ES-I3 (cell line): ENCODE results near the gene BSCL2.
A peak's percentile ranks its signal among the peaks of the same experiment; 100 is the strongest.
"Not testable (repeated sequence)": the region's sequence is repeated elsewhere in the genome, so short reads cannot be mapped to it uniquely, and the experiment has no call there.

ENCODE experiments used
- H3K36me3 ChIP-seq: 2 replicates; pipeline ENCODE4 v1.6.1; 2013; ENCODE audit warnings: mild to moderate bottlenecking, low read length, control low read depth, moderate library complexity; ENCODE audit not compliant: insufficient read depth
- H3K4me1 ChIP-seq: 2 replicates; pipeline ENCODE4 v1.6.1; 2013; ENCODE audit warnings: mild to moderate bottlenecking, control low read depth, low read length; ENCODE audit not compliant: insufficient read depth
- H3K9ac ChIP-seq: 2 replicates; pipeline ENCODE4 v1.6.1; 2013; ENCODE audit warnings: low read depth, mild to moderate bottlenecking, low read length, moderate library complexity
- H3K9me3 ChIP-seq: 2 replicates; pipeline ENCODE4 v1.6.1; 2013; ENCODE audit warnings: mild to moderate bottlenecking, low read length, moderate library complexity; ENCODE audit not compliant: control insufficient read depth, insufficient read depth

BSCL2 gene

DNA sequence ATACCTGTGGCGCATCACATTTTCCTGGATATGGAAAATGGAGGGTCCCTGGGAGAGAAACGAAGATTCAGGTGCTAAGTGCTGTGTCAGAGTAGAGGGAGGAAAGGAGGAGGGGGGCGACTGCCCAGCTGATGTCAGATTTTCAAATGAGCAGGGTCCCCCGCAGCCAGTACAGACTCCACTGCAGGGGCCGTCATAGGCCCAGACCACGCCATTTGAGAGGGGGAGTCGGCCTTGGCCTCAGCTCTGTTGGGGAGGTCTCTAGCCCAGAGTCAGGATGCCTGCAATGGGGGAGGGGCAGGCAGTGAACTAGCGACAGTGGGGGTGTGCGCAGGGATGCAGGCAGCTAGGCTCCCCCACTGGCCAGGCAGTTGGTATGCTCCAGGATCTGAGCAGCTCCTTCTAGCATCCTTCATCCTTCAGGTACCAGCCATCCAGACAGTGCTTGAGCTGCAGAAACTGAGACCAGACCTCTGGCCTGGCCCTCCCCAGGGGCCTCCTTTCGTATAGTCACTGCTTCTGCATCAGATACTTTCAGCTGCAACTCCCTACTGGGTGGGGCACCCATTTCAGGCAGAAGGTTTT, at the start of gene BSCL2, which contains the start of gene GNG3:
TSS of gene BSCL2 (minus strand) at position 148 of the 585 bp plus-strand sequence. CDS start 229 bp downstream, outside the sequence.
TSS of gene GNG3 (plus strand) at position 400 of the 585 bp plus-strand sequence. CDS start 620 bp downstream, outside the sequence.
- Histone ChIP-seq H3K4me1 (no peaks in the 10 kb centered on the region), H3K9ac (peak within 1 kb of the TSS; percentile 70), H3K9me3 (no peaks in the 10 kb centered on the region), H3K36me3 (no peaks in the 10 kb centered on the region)

DNA sequence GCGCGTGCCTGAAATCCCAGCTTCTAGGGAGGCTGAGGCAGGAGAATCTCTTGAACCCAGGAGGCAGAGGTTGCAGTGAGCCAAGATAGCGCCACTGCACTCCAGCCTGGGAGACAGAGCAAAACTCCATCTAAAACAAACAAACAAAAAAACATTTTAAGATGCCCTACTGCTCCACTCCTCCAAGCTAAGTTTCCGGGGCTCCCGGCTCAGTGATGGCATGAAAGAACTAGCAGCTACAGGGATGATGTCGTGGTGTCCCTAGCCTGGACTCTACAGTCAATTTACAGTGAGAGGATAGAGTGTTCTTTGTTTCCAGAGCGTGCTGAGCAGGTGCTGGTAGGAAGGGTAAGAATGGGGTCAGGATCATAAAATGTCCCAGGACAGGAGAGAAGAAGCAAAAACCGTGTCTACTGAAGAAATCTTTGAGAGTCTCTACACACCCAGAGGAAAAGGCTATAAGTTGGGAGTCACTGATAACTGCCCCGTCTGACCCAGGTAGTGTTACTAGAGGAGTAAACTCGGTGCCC, 47.9 kb upstream of the BSCL2 start:
- no peaks in the 10 kb centered on the region for H3K9me3 ChIP-seq

DNA sequence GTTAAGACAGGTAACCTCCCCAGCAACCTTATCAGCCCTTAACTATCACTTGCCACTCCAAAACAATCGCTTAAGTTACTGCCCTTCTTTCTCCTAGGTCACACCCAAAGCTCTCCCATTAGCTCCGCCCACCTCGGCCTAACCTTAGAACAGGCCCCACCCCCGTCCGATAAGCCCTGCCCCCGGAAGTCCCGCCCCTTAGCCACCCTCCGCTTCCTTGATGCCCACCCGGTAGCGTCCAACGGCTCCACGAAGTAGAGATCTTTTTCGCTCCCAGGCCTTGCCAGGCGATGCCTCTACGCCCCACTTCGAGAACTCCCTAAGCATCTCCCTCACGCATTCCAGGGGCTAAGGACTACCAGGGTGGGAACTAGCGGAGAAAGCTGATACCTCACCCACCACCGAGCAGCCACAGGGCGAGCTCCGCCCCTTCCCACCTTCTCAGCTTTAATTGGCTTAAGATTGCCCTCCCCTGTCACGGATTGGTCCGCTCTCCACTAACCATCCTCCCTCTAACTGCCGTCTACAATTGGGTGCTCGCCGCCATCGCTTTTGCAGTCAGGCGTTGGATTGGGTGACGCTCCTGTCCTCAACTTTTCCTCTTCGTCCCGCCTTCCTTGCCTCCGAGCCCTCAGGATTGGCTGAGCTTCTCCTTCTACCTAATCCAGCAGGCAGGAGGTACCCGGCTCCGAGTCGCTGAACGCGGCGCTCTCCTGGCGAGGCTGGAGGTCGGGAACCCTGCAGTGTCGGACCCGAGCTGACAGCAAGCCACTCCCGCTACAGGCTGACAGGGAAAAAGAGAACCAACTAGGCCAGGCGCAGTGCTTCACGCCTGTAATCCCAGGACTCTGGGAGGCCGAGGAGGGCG, 46.7 kb upstream of the BSCL2 start, which contains the start of gene ZBTB3:
TSS of gene ZBTB3 (minus strand) at position 425 of the 868 bp plus-strand sequence. CDS start 496 bp downstream, outside the sequence.
- Histone ChIP-seq H3K9me3 (no peaks in the 10 kb centered on the region), H3K4me1 (peaks cover under 1% of the 10 kb centered on the region), H3K36me3 (peaks cover 15% of the 10 kb centered on the region), H3K9ac (peak within 1 kb of the TSS; percentile 74)

More for the DNA sequence above, 47.9 kb upstream of the BSCL2 start:
- Histone ChIP-seq H3K9ac (no peak overlapping the region), H3K36me3 (peaks cover 10% of the 10 kb centered on the region), H3K4me1 (peaks cover 3% of the 10 kb centered on the region)

DNA sequence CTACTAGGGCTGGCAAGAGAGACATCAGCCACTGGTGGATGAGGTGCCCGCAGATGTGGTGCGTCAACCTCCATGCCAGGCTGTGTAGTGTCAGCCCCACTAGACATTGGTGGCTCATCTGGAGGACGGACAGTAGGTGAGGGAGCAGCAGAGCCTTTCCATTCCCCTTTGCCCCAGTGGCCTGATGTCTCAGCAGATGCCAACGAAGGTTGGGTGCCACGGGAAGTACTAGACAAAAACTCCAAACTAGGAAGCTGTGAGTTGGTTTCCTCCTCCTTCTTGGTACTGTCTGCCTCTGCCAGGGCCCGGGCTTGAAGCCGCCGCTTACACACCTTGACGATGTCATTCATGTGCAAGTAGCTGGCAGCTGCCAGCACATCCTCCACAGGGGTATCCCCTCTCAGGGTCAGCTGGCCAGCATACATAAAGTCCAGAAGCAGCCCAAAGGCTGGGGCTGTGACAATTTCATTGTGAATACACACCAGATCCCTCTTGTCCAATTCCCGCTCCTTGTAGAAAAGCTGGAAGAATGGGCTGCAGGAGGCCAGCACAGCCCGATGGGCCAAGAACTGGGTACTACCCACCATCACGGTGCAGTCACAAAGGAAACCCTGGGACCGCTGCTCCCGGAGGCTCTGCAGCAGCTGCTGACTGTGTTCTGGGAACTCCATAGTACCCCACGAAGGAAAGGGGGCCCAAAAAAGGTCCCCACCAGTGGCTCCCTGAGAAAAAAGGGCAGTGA, 45.9 kb upstream of the BSCL2 start:
- Histone ChIP-seq H3K36me3 (peaks cover 16% of the 10 kb centered on the region), H3K4me1 (no peaks in the 10 kb centered on the region; the same call in none of the 2 replicates), H3K9me3 (no peaks in the 10 kb centered on the region), H3K9ac (peak overlapping the region; percentile 74; the same call in 1 of the 2 replicates)

DNA sequence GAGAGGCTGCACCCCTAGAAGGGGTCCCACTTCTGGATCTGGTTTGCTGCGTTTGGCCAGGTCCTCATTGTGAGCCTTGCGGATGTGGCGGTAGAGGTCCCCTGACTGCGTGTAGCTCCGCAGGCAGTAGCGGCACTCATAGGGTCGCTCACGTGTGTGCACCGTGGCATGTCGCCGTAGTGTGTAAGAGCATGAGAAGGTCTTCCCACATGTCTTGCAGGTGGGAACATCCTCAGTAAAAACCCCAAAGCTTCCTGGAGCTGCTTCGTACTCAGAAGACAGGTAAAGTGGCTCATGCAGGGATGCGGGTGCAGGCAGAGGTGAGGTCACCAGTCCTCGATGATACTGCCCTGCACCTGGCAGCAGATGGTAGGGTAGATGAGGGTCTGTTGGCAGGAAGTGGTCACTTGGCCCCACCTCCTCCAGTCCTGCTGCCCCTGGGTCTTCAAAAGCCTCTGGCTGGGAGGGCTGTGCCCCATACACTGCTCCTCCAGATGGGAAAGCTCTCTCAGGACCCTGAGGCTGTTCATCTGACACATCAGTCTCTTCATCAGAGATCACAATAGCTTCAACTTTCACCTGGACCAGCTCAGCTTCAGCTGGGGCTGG, 45.1 kb upstream of the BSCL2 start:
- no peaks in the 10 kb centered on the region; the same call in none of the 2 replicates for H3K4me1 ChIP-seq

DNA sequence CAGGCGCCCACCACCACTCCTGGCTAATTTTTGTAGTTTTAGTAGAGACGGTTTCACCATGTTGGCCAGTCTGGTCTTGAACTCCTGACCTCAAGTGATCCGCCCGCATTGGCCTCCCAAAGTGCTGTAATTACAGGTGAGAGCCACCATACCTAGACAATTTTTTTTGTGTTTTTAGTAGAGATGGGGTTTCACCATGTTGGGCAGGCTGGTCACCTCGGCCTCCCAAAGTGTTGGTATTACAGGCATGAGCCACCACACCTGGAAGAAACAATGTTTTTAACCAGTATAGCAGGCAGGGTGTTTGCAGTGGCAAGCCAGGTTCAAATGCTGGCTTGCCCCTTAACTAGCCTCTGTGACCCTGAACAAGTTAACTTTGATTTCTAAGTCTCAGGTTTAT, 42.7 kb upstream of the BSCL2 start:
- not testable (repeated sequence) for H3K4me1 ChIP-seq, H3K9me3 ChIP-seq, H3K9ac ChIP-seq
- H3K36me3 ChIP-seq, result peaks cover 16% of the 10 kb centered on the region

More for the DNA sequence above, 45.1 kb upstream of the BSCL2 start:
- peaks cover 16% of the 10 kb centered on the region for H3K36me3 ChIP-seq
- H3K9ac ChIP-seq, result no peak overlapping the region
- no peaks in the 10 kb centered on the region for H3K9me3 ChIP-seq

DNA sequence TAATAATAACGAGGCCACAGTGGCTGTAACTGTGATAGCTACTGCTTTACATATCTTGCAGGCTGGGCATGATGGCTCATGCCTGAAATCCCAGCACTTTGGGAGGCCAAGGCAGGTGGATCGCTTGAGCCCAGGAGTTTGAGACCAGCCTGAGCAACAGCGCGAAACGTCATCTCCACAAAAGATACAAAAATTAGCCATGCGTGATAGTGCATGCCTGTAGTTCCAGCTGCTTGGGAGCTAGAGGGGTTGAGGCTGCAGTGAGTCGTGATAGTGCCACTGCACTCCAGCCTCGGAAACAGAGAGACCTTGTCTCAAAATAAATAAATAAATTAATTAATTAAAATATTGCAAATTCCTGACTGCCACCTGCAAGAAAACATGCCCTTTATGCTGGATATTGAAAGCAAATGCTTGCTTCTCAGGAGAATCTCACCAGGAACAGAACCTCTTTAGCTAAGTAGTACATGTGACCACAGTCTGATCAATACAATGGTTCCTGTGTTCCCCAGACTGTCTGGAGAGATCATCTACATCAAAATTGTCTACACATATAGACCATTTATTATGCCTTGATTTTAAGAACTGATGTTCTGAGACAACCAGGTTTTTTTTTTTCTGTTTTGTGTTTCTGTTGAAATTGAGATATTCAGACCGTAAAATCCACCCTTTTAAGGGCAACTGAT, 40.4 kb upstream of the BSCL2 start:
- Histone ChIP-seq H3K4me1 (no peaks in the 10 kb centered on the region), H3K9me3 (no peaks in the 10 kb centered on the region), H3K36me3 (peaks cover 10% of the 10 kb centered on the region), H3K9ac (no peak overlapping the region; the same call in 1 of the 2 replicates)

DNA sequence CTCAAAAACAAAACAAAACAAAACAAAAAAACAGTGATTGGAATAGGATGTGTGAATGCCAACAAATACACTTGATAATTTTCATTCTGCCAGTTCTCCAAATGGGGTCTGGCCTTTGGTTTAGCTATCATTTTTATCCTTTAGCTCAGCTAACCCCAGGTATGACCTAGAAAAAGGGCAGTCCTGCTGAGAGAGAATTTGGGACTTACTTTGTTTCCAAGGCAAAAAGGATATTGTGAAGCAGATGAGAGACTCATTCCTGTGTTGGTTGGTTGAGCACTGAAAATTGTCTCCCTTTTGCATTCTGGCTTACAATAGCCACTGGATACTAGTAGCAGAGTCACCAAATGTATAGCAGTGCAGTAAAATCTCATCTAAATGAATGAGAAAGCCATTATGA, 30.0 kb upstream of the BSCL2 start:
- H3K4me1 ChIP-seq, result no peaks in the 10 kb centered on the region
- H3K36me3 ChIP-seq, result peaks cover 10% of the 10 kb centered on the region
- no peak overlapping the region for H3K9ac ChIP-seq
- H3K9me3 ChIP-seq, result no peaks in the 10 kb centered on the region

DNA sequence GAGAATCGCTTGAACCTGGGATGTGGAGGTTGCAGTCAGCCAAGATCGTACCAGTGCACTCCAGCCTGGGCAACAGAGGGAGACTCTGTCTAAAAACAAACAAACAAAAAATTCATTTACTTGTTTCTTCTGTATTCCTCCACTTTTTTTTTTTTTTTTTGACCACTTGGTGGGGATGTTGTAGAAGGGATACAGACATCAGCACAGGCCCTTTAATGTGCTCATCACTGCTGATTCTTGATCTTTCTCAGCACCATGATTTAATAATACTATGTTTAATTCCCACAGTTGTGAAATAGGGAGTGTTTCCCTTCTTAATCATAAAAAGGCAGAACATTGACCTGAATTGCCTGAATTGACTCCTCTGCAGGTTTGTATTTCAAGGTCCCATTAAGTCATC, 25.6 kb upstream of the BSCL2 start:
- H3K4me1 ChIP-seq, result no peaks in the 10 kb centered on the region
- H3K9ac ChIP-seq, result no peak overlapping the region
- no peaks in the 10 kb centered on the region for H3K9me3 ChIP-seq
- H3K36me3 ChIP-seq, result no peaks in the 10 kb centered on the region; the same call in none of the 2 replicates

DNA sequence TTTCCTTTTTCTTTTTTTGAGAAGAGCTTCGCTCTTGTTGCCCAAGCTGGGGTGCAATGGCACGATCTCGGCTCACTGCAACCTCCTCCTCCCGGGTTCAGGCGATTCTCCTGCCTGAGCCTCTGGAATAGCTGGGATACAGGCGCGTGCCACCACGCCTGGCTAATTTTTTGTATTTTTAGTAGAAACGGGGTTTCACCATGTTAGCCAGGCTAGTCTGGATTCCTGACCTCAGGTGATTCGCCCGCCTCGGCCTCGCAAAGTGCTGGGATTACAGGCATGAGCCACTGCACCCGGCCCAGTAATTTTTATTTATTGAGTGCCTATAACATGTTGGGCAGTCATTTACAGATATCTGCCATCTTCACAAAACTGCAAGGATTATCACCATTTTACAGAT, 22.9 kb upstream of the BSCL2 start:
- H3K9me3 ChIP-seq, H3K4me1 ChIP-seq, H3K36me3 ChIP-seq, H3K9ac ChIP-seq: not testable (repeated sequence)

DNA sequence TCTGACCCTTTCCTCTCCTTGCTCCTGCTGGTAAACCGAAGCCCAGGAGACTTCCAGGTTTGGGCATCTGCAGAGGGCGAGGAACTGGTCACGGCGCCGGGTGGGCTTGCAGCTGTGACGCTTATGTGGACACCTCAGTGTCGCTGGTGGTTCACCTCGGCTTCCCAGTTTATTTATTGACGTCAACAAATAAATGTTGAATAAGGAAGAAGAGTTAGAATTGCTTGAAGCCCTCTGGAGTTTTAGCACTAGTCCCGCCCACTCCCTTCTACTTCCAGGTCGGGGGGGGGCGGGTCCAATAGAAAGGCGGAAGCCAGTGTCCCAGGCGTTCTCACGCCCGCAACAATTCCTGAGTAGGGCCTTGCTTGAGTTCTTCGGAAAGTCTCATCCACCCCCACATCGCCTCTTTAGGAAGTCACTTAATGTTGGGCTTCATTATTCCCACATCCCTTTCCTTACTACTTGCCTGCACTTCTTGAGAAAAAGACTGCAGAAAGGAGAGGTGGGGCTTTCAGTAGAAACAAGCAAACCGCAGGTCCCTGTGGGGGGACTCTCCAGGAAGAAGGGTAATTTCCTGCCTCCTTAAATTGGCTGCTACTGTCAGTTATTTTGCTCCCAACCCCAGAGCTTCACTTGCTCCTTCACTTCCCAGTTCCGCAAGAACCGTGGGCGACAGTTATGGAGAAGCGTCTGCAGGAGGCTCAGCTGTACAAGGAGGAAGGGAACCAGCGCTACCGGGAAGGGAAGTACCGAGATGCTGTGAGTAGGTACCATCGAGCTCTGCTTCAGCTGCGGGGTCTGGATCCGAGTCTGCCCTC, 21.2 kb upstream of the BSCL2 start, which contains the start of gene TTC9C:
TSS of gene TTC9C (plus strand) at position 316 of the 818 bp plus-strand sequence. CDS start at position 679, 363 bp downstream.
- peak within 1 kb of the TSS; percentile 69 for H3K9ac ChIP-seq
- H3K36me3 ChIP-seq, result peaks cover 9% of the 10 kb centered on the region
- H3K4me1 ChIP-seq, result no peaks in the 10 kb centered on the region; the same call in 1 of the 2 replicates
- no peaks in the 10 kb centered on the region for H3K9me3 ChIP-seq

DNA sequence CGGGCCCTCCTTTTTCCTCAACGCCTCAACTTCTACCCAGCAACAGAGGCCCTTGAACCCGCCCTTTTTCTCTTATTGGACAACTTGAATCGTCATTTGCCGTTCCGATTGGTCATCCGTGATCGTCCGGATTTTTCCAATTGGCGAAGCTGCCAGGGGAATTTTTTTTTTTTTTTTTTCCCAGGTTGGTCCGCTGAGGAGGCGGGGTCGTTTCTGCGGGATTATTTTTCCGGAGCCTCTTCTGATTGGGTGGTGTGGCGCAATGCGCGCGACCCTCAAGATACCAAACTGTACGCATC, 20.6 kb upstream of the BSCL2 start:
- Histone ChIP-seq H3K4me1 (no peaks in the 10 kb centered on the region; the same call in 1 of the 2 replicates), H3K9me3 (no peaks in the 10 kb centered on the region), H3K36me3 (peaks cover 13% of the 10 kb centered on the region), H3K9ac (peak overlapping the region; percentile 69)
